Sigmoid colon (tissue), 7 donors: ENCODE measurements around the gene MPPED1. TPM values are rescaled to one million over a fixed set of nuclear protein-coding genes. Genes with fewer than 3 reads are reported as not detected.

Source experiments
- DNase-seq: peaks from one replicate; pipeline ENCODE4 v3.0.0-alpha.2; 2019
- H3K27ac ChIP-seq, 4 donors: fragments of 200-600 bp; sonication (generic); one replicate each; pipeline ENCODE4 v1.5.1; 2016 to 2019; ENCODE audit warnings: mild to moderate bottlenecking in 1 of 4
- H3K27me3 ChIP-seq, 3 donors: fragments of 200-600 bp; sonication (generic); one replicate each; pipeline ENCODE4 v1.5.1; 2019; ENCODE audit warnings: mild to moderate bottlenecking in 1 of 3
- H3K36me3 ChIP-seq, 4 donors: fragments of 200-600 bp; sonication (generic); one replicate each; pipeline ENCODE4 v1.5.1; 2016 to 2019
- H3K4me1 ChIP-seq, 4 donors: fragments of 200-600 bp; sonication (generic); one replicate each; pipeline ENCODE4 v1.5.1; 2017 to 2019
- H3K4me3 ChIP-seq, 4 donors: fragments of 200-600 bp; sonication (generic); one replicate each; pipeline ENCODE4 v1.5.1; 2017 to 2019; ENCODE audit warnings: mild to moderate bottlenecking in 2 of 4, moderate library complexity in 1 of 4
- H3K9me3 ChIP-seq, 4 donors: fragments of 200-600 bp in 3 of 4; sonication (generic) in 3 of 4; one replicate each; pipeline versions ENCODE4 v1.5.1 to v1.6.1; 2013 to 2019
- EP300 ChIP-seq, 4 donors: sonication (generic); formaldehyde crosslinking; IDR thresholded peaks; one replicate each; pipeline ENCODE4 v1.6.1; 2017; ENCODE audit warnings: antibody characterized with exemption in 4 of 4
- POLR2A ChIP-seq, 2 donors: fragments of 450-650 bp; IDR thresholded peaks; one replicate each; pipeline ENCODE4 v1.6.1; 2016; ENCODE audit warnings: antibody characterized with exemption in 2 of 2, mild to moderate bottlenecking in 2 of 2, moderate library complexity in 2 of 2
- POLR2AphosphoS5 ChIP-seq, 4 donors: sonication (generic); formaldehyde crosslinking; IDR thresholded peaks; one replicate each; pipeline ENCODE4 v1.6.1; 2017; ENCODE audit warnings: antibody characterized with exemption in 4 of 4
- WGBS, 2 donors: extraction: QIAGEN DNeasy Blood & Tissue Kit; methylation state at CpG; one replicate each; pipeline ENCODE4 v1.1.7; 2013; 5-methylcytosine and 5-hydroxymethylcytosine counted together
- intact Hi-C: fragments of 100-400 bp; cut with DNase I; formaldehyde crosslinking; loops from one replicate; pipeline ENCODE4 v1.15.1; 2023
- polyA plus RNA-seq, 3 donors: library from polyadenylated mRNA; stranded (reverse); fragments of 200-250 nt; gene quantifications; one replicate each; pipeline ENCODE4 v1.2.3, GENCODE V29; 2013
- total RNA-seq, 4 donors: library from RNA; depleted of rRNA; stranded (reverse); fragments of >200 nt; gene quantifications; one replicate each; pipeline ENCODE4 v1.1.0, GENCODE V29; 2016
- TF ChIP-seq, protein P1 (sequence below), 4 experiments: fragments of 450-650 bp in 3 of 4; fragments of 200-600 bp in 1 of 4; IDR thresholded peaks; one replicate each; pipeline ENCODE4 v1.5.1; 2016 to 2019; ENCODE audit warnings: antibody characterized with exemption in 4 of 4, mild to moderate bottlenecking in 3 of 4, moderate library complexity in 2 of 4
- donor health status: healthy with polysubstance abuse.
- donor health status: Bipolar disorder and iron deficiency.
- donor health status: healthy.

Gene MPPED1
- total and polyA plus RNA-seq, 7 donors: not detected

DNA sequence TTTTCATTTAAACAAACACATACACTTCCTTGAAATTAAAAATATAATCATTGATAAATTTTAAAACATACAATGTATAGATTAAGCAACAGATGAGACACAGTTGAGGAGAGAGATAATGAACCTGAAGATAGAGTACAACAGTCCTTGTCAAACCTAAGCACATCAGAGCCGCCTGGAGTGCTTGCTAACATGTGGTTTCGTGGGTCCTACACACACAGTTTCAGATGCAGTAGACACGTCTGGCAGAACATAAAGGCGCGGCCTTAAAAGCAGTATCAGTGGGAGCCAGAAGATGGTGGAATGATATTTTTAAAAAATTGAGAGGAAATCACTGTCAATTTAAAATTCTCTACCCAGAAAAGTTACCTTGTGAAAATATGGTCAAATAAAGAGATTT, 134.4 kb downstream of the MPPED1 start:
- intact Hi-C loops: no loop called here
- 69 to 80% methylated on average over 5 of the region's 5 CpGs for WGBS, 2 donors
- H3K9me3 ChIP-seq: no peaks in the 10 kb centered on the region
- H3K4me3 ChIP-seq: no peak overlapping the region
- no peaks in the 10 kb centered on the region for H3K4me1 ChIP-seq
- no peaks in the 10 kb centered on the region for H3K27me3 ChIP-seq
- H3K27ac ChIP-seq: no peak overlapping the region
- no peak for DNase-seq
- TF ChIP-seq POLR2AphosphoS5 (IDR thresholded peaks at IDR 0.05) (no peak), POLR2A (IDR thresholded peaks at IDR 0.05) (no peak), EP300 (IDR thresholded peaks at IDR 0.05) (no peak)
- TF ChIP-seq, protein P1, sequence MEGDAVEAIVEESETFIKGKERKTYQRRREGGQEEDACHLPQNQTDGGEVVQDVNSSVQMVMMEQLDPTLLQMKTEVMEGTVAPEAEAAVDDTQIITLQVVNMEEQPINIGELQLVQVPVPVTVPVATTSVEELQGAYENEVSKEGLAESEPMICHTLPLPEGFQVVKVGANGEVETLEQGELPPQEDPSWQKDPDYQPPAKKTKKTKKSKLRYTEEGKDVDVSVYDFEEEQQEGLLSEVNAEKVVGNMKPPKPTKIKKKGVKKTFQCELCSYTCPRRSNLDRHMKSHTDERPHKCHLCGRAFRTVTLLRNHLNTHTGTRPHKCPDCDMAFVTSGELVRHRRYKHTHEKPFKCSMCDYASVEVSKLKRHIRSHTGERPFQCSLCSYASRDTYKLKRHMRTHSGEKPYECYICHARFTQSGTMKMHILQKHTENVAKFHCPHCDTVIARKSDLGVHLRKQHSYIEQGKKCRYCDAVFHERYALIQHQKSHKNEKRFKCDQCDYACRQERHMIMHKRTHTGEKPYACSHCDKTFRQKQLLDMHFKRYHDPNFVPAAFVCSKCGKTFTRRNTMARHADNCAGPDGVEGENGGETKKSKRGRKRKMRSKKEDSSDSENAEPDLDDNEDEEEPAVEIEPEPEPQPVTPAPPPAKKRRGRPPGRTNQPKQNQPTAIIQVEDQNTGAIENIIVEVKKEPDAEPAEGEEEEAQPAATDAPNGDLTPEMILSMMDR (IDR thresholded peaks at IDR 0.05): no peak
- no peaks in the 10 kb centered on the region for H3K36me3 ChIP-seq

DNA sequence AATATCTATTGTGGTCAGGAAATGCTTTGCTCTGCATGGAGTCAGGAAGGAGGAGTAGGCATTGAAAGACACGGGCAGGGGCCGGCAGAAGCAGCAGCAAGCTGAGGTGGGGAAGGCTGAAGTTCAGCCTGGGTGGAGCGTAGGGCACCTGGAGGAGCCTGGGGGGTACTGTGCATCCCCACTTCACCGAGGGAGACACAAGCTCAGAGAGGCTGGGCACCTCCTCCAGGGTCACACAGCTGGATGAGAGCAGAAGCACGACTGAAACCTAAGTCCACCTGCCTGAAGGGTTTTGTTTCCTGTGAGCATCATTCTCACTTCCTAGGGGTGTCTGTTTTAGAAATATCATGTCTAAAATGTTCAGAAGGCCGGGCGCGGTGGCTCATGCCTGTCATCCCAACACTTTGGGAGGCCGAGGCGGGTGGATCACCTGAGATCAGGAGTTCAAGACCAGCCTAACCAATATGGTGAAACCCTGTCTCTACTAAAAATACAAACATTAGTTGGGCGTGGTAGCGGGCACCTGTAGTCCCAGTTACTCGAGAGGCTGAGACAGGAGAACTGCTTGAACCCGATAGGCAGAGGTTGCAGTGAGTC, 138.3 kb downstream of the MPPED1 start:
- 79 to 80% methylated on average over 14 of the region's 14 CpGs for WGBS, 2 donors
- no peak for TF ChIP-seq POLR2AphosphoS5 (IDR thresholded peaks at IDR 0.05)
- TF ChIP-seq POLR2A (IDR thresholded peaks at IDR 0.05): no peak
- TF ChIP-seq, protein P1 (IDR thresholded peaks at IDR 0.05): no peak
- no peak for TF ChIP-seq EP300 (IDR thresholded peaks at IDR 0.05)
- no peaks in the 10 kb centered on the region for H3K4me1 ChIP-seq
- H3K9me3 ChIP-seq: no peaks in the 10 kb centered on the region
- H3K27me3 ChIP-seq: no peaks in the 10 kb centered on the region
- no peak overlapping the region for H3K4me3 ChIP-seq
- H3K36me3 ChIP-seq: no peaks in the 10 kb centered on the region
- H3K27ac ChIP-seq: no peak overlapping the region
- DNase-seq: peak; percentile 19
- intact Hi-C loops: no loop called here

DNA sequence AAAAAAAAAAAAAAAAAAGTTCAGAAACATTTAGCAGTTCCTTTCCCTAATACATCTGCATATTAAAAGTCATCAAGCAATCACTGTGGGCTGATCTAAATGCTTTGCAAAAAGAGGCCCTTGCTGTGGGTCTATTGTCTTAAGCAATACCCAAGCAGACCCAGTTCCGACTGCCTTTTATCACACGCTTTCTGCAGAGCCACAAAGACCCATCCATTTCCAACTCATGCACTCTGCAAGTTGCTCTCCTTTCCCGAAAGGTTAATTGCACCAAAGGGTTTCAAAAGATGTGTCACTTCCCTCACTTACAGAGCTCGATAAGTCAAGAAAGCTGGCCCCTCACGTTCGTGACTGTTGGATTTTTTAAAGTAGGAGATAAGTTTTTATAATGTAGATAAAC, 138.9 kb downstream of the MPPED1 start:
- Histone ChIP-seq H3K27ac (no peak overlapping the region), H3K4me1 (no peaks in the 10 kb centered on the region), H3K27me3 (no peaks in the 10 kb centered on the region), H3K9me3 (no peaks in the 10 kb centered on the region), H3K4me3 (no peak overlapping the region), H3K36me3 (no peaks in the 10 kb centered on the region)
- no peak for DNase-seq
- TF ChIP-seq EP300 (IDR thresholded peaks at IDR 0.05) (no peak), POLR2A (IDR thresholded peaks at IDR 0.05) (no peak), POLR2AphosphoS5 (IDR thresholded peaks at IDR 0.05) (no peak)
- TF ChIP-seq, protein P1 (IDR thresholded peaks at IDR 0.05): no peak
- intact Hi-C loops: no loop called here
- 83 to 88% methylated on average over 6 of the region's 6 CpGs for WGBS, 2 donors

DNA sequence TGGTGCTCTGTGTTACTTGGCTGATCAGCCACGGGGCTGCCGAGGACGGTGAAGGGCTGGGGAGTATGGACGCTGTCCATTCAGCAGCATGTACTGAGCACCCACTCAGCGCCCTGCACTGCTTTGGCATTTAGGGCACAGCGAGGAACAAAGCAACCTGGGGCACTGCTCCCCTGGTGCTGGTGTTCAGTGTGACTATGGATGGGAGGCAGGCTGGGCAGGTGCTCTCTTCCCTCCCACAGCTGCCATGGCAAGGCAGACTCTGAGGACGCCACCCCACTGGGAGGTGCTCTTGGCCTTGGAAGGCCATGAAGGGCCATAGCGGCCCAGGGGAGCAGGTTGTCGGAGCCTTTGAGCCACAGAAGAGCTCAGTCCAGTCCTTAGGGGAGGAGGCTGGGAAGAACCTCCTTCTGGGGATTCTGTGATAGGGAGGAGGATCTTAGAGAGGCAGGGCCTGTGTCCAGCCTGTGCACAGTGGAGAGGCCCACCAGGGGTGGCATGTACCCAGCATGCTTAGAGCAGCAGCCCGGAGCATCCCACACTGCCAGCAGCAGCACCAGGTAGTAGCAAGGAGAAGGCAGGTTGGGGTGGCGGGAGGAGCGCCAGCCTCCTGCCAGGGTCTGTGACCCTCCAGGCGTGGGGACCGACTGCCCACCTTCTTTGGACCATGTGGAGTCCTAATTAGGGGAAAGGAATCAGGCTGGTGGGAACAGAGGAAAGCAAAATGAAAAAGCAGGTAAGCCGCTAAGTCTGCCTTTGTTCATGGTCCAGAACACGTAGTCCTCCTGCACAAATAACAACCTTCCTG, 141.8 kb downstream of the MPPED1 start:
- WGBS, 2 donors: 91 to 94% methylated on average over 16 of the region's 16 CpGs
- no peaks in the 10 kb centered on the region for H3K9me3 ChIP-seq
- TF ChIP-seq POLR2A (IDR thresholded peaks at IDR 0.05) (no peak), POLR2AphosphoS5 (IDR thresholded peaks at IDR 0.05) (no peak), EP300 (IDR thresholded peaks at IDR 0.05) (no peak)
- TF ChIP-seq, protein P1 (IDR thresholded peaks at IDR 0.05): no peak
- intact Hi-C loops: no loop called here
- no peak overlapping the region for H3K27ac ChIP-seq
- no peak overlapping the region for H3K4me3 ChIP-seq
- H3K4me1 ChIP-seq: no peaks in the 10 kb centered on the region
- no peaks in the 10 kb centered on the region for H3K27me3 ChIP-seq
- no peaks in the 10 kb centered on the region for H3K36me3 ChIP-seq
- DNase-seq: peak; percentile 33
